WTC11 (cell line): ENCODE measurements around the gene CPT1C. TPM values are rescaled to one million over a fixed set of nuclear protein-coding genes. Genes with fewer than 3 reads are reported as not detected.
A peak's percentile ranks its signal among the peaks of the same experiment; 100 is the strongest.

Experiments
- ATAC-seq: fragments of 200-7000 bp; cut with Tn5 transposase; 2 replicates; pipeline ENCODE4 v1.10.0; 2021; ENCODE audit warnings: mild to moderate bottlenecking, moderate library complexity
- CTCF ChIA-PET: fragments of 300-600 bp; sonication (Branson Sonifier 250); formaldehyde crosslinking; loops from one replicate; lab custom pipeline; 2021; ENCODE audit warnings: antibody characterized with exemption; lab: Charles Lee
- POLR2A ChIA-PET: fragments of 350-600 bp; sonication (Branson Sonifier 250); formaldehyde crosslinking; loops from one replicate; lab custom pipeline; 2021; ENCODE audit warnings: antibody characterized with exemption; lab: Charles Lee
- DNase-seq: peaks from one replicate; pipeline ENCODE4 v3.0.0; 2021; ENCODE audit warnings: low spot score
- H3K27ac Mint-ChIP-seq: 2 replicates; pipeline ENCODE4 v1.8.0; 2021; ENCODE audit warnings: mixed read lengths
- H3K27me3 Mint-ChIP-seq: 2 replicates; pipeline ENCODE4 v1.8.0; 2021; ENCODE audit warnings: low read depth, mild to moderate bottlenecking, moderate library complexity, mixed read lengths
- H3K36me3 Mint-ChIP-seq: 2 replicates; pipeline ENCODE4 v1.8.0; 2021; ENCODE audit warnings: mixed read lengths
- H3K4me1 Mint-ChIP-seq: 2 replicates; pipeline ENCODE4 v1.8.0; 2022; ENCODE audit warnings: mixed read lengths
- H3K4me3 Mint-ChIP-seq: 2 replicates; pipeline ENCODE4 v1.8.0; 2021; ENCODE audit warnings: mild to moderate bottlenecking, moderate library complexity, mixed read lengths
- H3K9me3 Mint-ChIP-seq: 2 replicates; pipeline ENCODE4 v1.8.0; 2021; ENCODE audit warnings: mixed read lengths
- ARID4B ChIP-seq: sonication (generic); formaldehyde crosslinking; IDR thresholded peaks from 2 replicates; pipeline ENCODE4 v1.8.0; 2023; ENCODE audit warnings: missing genetic modification reagents, mild to moderate bottlenecking, borderline replicate concordance
- ATF6 ChIP-seq: sonication (generic); formaldehyde crosslinking; IDR thresholded peaks from 2 replicates; pipeline ENCODE4 v1.8.1; 2023; ENCODE audit warnings: mild to moderate bottlenecking, missing genetic modification reagents
- CDX4 ChIP-seq: fragments of 250-450 bp; sonication (Bioruptor Pico); IDR thresholded peaks from 2 replicates; pipeline ENCODE4 v1.9.0; 2021; ENCODE audit warnings: moderate library complexity, mild to moderate bottlenecking, inconsistent platforms, borderline replicate concordance
- CREB1 ChIP-seq: sonication (generic); formaldehyde crosslinking; IDR thresholded peaks from 2 replicates; pipeline ENCODE4 v1.8.0; 2023; ENCODE audit warnings: mild to moderate bottlenecking, missing genetic modification reagents
- ETV6 ChIP-seq: sonication (generic); formaldehyde crosslinking; IDR thresholded peaks from 2 replicates; pipeline ENCODE4 v1.8.1; 2022; ENCODE audit warnings: mild to moderate bottlenecking, missing genetic modification reagents
- FOXJ3 ChIP-seq: sonication (generic); formaldehyde crosslinking; IDR thresholded peaks from 2 replicates; pipeline ENCODE4 v1.9.0; 2021; ENCODE audit warnings: missing genetic modification reagents, mild to moderate bottlenecking, borderline replicate concordance
- FOXK1 ChIP-seq: sonication (generic); formaldehyde crosslinking; IDR thresholded peaks from 2 replicates; pipeline ENCODE4 v1.8.0; 2022; ENCODE audit warnings: mild to moderate bottlenecking, moderate library complexity, missing genetic modification reagents
- FOXP1 ChIP-seq: sonication (generic); formaldehyde crosslinking; IDR thresholded peaks from 2 replicates; pipeline ENCODE4 v1.8.0; 2022; ENCODE audit warnings: missing genetic modification reagents, mild to moderate bottlenecking, moderate library complexity, borderline replicate concordance
- GABPB1 ChIP-seq: sonication (generic); formaldehyde crosslinking; IDR thresholded peaks from 2 replicates; pipeline ENCODE4 v1.8.1; 2023; ENCODE audit warnings: mild to moderate bottlenecking, missing genetic modification reagents
- IRF2 ChIP-seq: sonication (generic); formaldehyde crosslinking; IDR thresholded peaks from 2 replicates; pipeline ENCODE4 v1.8.0; 2022; ENCODE audit warnings: low read depth, missing genetic modification reagents, borderline replicate concordance
- JUN ChIP-seq: sonication (generic); formaldehyde crosslinking; IDR thresholded peaks from 2 replicates; pipeline ENCODE4 v1.8.0; 2023; ENCODE audit warnings: mild to moderate bottlenecking, missing genetic modification reagents
- MAX ChIP-seq: sonication (generic); formaldehyde crosslinking; IDR thresholded peaks from 2 replicates; pipeline ENCODE4 v1.8.0; 2022; ENCODE audit warnings: mild to moderate bottlenecking, missing genetic modification reagents
- NFYB ChIP-seq: sonication (generic); formaldehyde crosslinking; conservative IDR thresholded peaks from 2 replicates; pipeline ENCODE4 v1.8.0; 2022; ENCODE audit warnings: low read depth, missing genetic modification reagents
- NR2C2 ChIP-seq: sonication (generic); formaldehyde crosslinking; IDR thresholded peaks from 2 replicates; pipeline ENCODE4 v1.8.0; 2022; ENCODE audit warnings: mild to moderate bottlenecking, missing genetic modification reagents
- OVOL2 ChIP-seq: fragments of 250-450 bp; sonication (Bioruptor Pico); IDR thresholded peaks from 2 replicates; pipeline ENCODE4 v1.9.0; 2021; ENCODE audit warnings: mild to moderate bottlenecking, borderline replicate concordance
- SP1 ChIP-seq: sonication (generic); formaldehyde crosslinking; conservative IDR thresholded peaks from 2 replicates; pipeline ENCODE4 v1.8.1; 2022; ENCODE audit warnings: missing genetic modification reagents
- ZNF138 ChIP-seq: sonication (generic); formaldehyde crosslinking; conservative IDR thresholded peaks from 2 replicates; pipeline ENCODE4 v1.8.1; 2022; ENCODE audit warnings: mild to moderate bottlenecking, moderate library complexity, missing genetic modification reagents
- ZNF281 ChIP-seq: sonication (generic); formaldehyde crosslinking; IDR thresholded peaks from 2 replicates; pipeline ENCODE4 v1.8.0; 2023; ENCODE audit warnings: mild to moderate bottlenecking, missing genetic modification reagents
- ZNF671 ChIP-seq: fragments of 250-450 bp; sonication (Bioruptor Pico); IDR thresholded peaks from 2 replicates; pipeline ENCODE4 v1.8.0; 2021; ENCODE audit warnings: mild to moderate bottlenecking
- total RNA-seq: library from RNA; stranded (reverse); gene quantifications from 3 replicates; pipeline ENCODE4 v1.2.3, GENCODE V29; 2021

CPT1C gene
- total RNA-seq, 1 experiment from 2014 or later, result 74.6 TPM

GRCh38 chr19:49676136-49676783, 14.7 kb upstream of the CPT1C start (continued):
- 0 out of 2 replicates have a peak, but pooled peaks have one; percentile 51 for TF ChIP-seq MAX (CRISPR knock-in tag)
- peak; percentile 59; the same call in 1 of the 2 replicates for TF ChIP-seq ETV6
- no peak for TF ChIP-seq FOXJ3 (CRISPR knock-in tag)
- no peak for TF ChIP-seq ZNF671 (CRISPR knock-in tag)
- no peak for TF ChIP-seq GABPB1 (CRISPR knock-in tag)
- TF ChIP-seq, all 79 proteins: peak for 5

- ChIA-PET CTCF (interaction anchor here (0.8 to 10.7 kb wide), 23 partner anchors 8 to 198 kb away, joined by 3 to 108 read pairs (median 5); partner anchors contain the start of genes ADM5, AP2A1, BCL2L12 and CPT1C), POLR2A (interaction anchor here (0.5 to 3.4 kb wide), 18 partner anchors 9 to 1022 kb away, joined by 3 to 38 read pairs (median 4); partner anchors contain the start of genes ADM5, AKT1S1, AP2A1 and BCL2L12)
- Mint-ChIP-seq H3K9me3 (no peaks in the 10 kb centered on the region), H3K27me3 (no peaks in the 10 kb centered on the region)
- DNase-seq (peak; percentile 100), ATAC-seq (peak; percentile 70)
- no peak for TF ChIP-seq IRF2 (CRISPR knock-in tag)
- TF ChIP-seq SP1 (CRISPR knock-in tag), result peak; percentile 86
- TF ChIP-seq NFYB, result peak; percentile 91
- TF ChIP-seq CREB1 (CRISPR knock-in tag), result no peak
- TF ChIP-seq, all 79 proteins: peak for 2
- Mint-ChIP-seq H3K4me1 (peaks cover 31% of the 10 kb centered on the region), H3K36me3 (peaks cover 17% of the 10 kb centered on the region), H3K27ac (peak overlapping the region; percentile 100), H3K4me3 (peak overlapping the region; percentile 88)
Measured at GRCh38 chr19:49676784-49677230, 14.1 kb upstream of the CPT1C start.

- Mint-ChIP-seq H3K9me3 (no peaks in the 10 kb centered on the region), H3K4me3 (peak within 1 kb of the TSS; percentile 88), H3K27ac (peak within 1 kb of the TSS; percentile 100), H3K36me3 (peaks cover 20% of the 10 kb centered on the region), H3K4me1 (peaks cover 26% of the 10 kb centered on the region), H3K27me3 (no peaks in the 10 kb centered on the region)
- ATAC-seq (no peak), DNase-seq (peak; percentile 63)
- ChIA-PET CTCF (interaction anchor here (0.8 to 10.7 kb wide), 18 partner anchors 12 to 182 kb away, joined by 3 to 108 read pairs (median 5); partner anchors contain the start of genes ADM5, BCL2L12, CPT1C and FUZ), POLR2A (interaction anchor here (0.9 to 3.4 kb wide), 10 partner anchors 12 to 260 kb away, joined by 3 to 38 read pairs (median 8); partner anchors contain the start of genes ADM5, BCL2L12, CPT1C and IRF3)
- no peak for TF ChIP-seq OVOL2 (CRISPR knock-in tag)
- TF ChIP-seq NR2C2 (CRISPR knock-in tag), result no peak
- peak; percentile 63; the same call in 1 of the 2 replicates for TF ChIP-seq ZNF281 (CRISPR knock-in tag)
- TF ChIP-seq CDX4, result no peak
- no peak for TF ChIP-seq IRF2 (CRISPR knock-in tag)
- TF ChIP-seq ATF6, result no peak
- peak; percentile 89; the same call in 1 of the 2 replicates for TF ChIP-seq ARID4B (CRISPR knock-in tag)
- TF ChIP-seq JUN (CRISPR knock-in tag), result peak; percentile 78; the same call in 1 of the 2 replicates
- TF ChIP-seq FOXK1, result peak; percentile 44; the same call in 1 of the 2 replicates
- peak; percentile 86; the same call in 1 of the 2 replicates for TF ChIP-seq ZNF138 (CRISPR knock-in tag)
- TF ChIP-seq FOXP1 (CRISPR knock-in tag), result 0 out of 2 replicates have a peak, but pooled peaks have one; percentile 67
Measured at GRCh38 chr19:49677231-49677900, 13.6 kb upstream of the CPT1C start, which contains the start of gene PRMT1. Gene PRMT1 (plus strand): TSS chr19:49677271. CDS start chr19:49677281, 10 bp downstream.
